ENCODE results near the gene SARNP.

DNA sequence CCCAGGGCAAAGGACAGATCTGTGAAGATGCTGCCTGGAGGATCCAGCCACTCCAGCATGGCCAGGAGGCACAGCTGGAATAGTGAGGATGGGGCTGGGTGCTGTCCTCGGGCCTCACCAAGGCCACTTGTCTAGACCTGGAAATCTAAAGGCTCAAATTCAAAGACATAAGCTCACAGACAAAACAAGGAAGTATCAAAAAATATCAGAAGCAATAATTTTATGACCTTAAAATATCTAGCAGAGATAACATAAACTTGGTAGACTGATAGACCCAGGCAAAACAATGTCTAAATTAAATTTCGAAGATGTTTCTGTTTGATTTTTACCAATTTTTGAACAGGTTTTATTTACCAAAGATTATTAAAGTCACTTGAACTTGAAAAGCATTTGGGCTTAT, 47.8 kb upstream of the SARNP start:
- TF ChIP-seq POLR2A (IDR thresholded peaks at IDR 0.05), result no peak
- TF ChIP-seq, protein P1, sequence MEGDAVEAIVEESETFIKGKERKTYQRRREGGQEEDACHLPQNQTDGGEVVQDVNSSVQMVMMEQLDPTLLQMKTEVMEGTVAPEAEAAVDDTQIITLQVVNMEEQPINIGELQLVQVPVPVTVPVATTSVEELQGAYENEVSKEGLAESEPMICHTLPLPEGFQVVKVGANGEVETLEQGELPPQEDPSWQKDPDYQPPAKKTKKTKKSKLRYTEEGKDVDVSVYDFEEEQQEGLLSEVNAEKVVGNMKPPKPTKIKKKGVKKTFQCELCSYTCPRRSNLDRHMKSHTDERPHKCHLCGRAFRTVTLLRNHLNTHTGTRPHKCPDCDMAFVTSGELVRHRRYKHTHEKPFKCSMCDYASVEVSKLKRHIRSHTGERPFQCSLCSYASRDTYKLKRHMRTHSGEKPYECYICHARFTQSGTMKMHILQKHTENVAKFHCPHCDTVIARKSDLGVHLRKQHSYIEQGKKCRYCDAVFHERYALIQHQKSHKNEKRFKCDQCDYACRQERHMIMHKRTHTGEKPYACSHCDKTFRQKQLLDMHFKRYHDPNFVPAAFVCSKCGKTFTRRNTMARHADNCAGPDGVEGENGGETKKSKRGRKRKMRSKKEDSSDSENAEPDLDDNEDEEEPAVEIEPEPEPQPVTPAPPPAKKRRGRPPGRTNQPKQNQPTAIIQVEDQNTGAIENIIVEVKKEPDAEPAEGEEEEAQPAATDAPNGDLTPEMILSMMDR (IDR thresholded peaks at IDR 0.05), result no peak
